ENCODE results near the gene FXYD5. TPM values are rescaled to one million over a fixed set of nuclear protein-coding genes. Genes with fewer than 3 reads are reported as not detected.

FXYD5 gene
- total and polyA plus RNA-seq, 9 of the 15 experiments (the other 6 are each of a cell fraction or from before 2014, with no cell fraction given), result 104 to 537 (median 174) TPM

DNA sequence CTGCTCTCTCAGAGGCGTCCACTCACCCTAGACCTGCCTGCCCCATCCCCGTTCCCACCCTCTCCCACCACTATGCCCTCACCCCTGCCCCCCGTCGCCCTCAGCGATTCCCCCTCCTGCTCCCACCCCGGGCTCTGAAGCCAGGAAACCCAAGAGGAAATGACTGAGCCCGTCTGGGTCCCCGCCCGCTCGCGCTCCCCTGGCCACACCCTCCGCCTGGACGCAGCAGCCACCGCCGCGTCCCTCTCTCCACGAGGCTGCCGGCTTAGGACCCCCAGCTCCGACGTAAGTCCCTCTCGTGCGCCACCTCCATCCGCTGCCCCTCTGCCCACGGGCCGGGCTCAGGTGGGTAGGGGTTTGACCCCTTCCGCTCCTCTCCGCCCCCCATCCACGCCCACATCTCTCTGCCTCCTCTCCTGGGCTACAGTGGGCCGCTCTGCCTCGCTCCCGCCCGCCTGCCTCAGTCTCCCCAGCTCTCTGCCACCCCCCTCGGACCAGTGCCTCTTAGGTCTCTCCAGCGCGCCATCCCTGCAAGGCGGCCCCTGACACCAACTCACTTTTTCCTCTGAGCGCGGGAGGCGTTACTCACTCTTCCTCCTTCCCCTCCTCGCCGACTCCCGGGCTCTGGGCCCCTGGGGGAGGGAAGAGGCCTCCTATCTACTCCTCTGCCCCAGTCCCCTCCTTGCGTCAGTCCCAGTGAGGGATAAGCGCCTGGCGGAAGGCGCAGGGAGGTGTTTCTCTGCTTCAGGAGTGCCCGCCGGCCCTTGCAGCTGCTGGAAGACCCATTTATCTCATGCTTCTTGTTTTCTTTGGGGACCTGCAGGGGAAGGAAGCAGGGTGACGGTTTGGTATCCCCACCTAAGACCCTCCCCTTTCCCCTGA is at the start of gene FXYD5 (continued):
- TF ChIP-seq MTA2 (IDR thresholded peaks at IDR 0.05; ENCODE audit: low read depth) (no peak), BRD9 (IDR thresholded peaks at IDR 0.05; ENCODE audit: low read depth, partially characterized antibody) (peak; percentile 67), HNRNPK (IDR thresholded peaks at IDR 0.05; ENCODE audit: low read depth, low read length, poor library complexity, severe bottlenecking) (no peak), PTTG1 (tag; IDR thresholded peaks at IDR 0.05; ENCODE audit: low read depth) (no peak), NFRKB (IDR thresholded peaks at IDR 0.05; ENCODE audit: low read depth) (peak; percentile 74; the same call in 1 of the 2 replicates), RB1 (IDR thresholded peaks at IDR 0.05; ENCODE audit: low read depth) (peak; percentile 40; the same call in 1 of the 2 replicates), MYC (IDR thresholded peaks at IDR 0.05; ENCODE audit: low read depth, low read length) (peak; percentile 83), MYC (CRISPR knock-in tag; IDR thresholded peaks at IDR 0.05; ENCODE audit: borderline replicate concordance, low read depth) (peak; percentile 92; the same call in 1 of the 2 replicates), SREBF2 (CRISPR knock-in tag; IDR thresholded peaks at IDR 0.05) (no peak)
- TF ChIP-seq, protein P1, sequence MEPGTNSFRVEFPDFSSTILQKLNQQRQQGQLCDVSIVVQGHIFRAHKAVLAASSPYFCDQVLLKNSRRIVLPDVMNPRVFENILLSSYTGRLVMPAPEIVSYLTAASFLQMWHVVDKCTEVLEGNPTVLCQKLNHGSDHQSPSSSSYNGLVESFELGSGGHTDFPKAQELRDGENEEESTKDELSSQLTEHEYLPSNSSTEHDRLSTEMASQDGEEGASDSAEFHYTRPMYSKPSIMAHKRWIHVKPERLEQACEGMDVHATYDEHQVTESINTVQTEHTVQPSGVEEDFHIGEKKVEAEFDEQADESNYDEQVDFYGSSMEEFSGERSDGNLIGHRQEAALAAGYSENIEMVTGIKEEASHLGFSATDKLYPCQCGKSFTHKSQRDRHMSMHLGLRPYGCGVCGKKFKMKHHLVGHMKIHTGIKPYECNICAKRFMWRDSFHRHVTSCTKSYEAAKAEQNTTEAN (CRISPR knock-in tag; IDR thresholded peaks at IDR 0.05), result 0 out of 2 replicates have a peak, but pooled peaks have one; percentile 50
- TF ChIP-seq, protein P2, sequence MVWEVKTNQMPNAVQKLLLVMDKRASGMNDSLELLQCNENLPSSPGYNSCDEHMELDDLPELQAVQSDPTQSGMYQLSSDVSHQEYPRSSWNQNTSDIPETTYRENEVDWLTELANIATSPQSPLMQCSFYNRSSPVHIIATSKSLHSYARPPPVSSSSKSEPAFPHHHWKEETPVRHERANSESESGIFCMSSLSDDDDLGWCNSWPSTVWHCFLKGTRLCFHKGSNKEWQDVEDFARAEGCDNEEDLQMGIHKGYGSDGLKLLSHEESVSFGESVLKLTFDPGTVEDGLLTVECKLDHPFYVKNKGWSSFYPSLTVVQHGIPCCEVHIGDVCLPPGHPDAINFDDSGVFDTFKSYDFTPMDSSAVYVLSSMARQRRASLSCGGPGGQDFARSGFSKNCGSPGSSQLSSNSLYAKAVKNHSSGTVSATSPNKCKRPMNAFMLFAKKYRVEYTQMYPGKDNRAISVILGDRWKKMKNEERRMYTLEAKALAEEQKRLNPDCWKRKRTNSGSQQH (CRISPR knock-in tag; IDR thresholded peaks at IDR 0.05), result 0 out of 2 replicates have a peak, but pooled peaks have one; percentile 8
- TF ChIP-seq, protein P3, sequence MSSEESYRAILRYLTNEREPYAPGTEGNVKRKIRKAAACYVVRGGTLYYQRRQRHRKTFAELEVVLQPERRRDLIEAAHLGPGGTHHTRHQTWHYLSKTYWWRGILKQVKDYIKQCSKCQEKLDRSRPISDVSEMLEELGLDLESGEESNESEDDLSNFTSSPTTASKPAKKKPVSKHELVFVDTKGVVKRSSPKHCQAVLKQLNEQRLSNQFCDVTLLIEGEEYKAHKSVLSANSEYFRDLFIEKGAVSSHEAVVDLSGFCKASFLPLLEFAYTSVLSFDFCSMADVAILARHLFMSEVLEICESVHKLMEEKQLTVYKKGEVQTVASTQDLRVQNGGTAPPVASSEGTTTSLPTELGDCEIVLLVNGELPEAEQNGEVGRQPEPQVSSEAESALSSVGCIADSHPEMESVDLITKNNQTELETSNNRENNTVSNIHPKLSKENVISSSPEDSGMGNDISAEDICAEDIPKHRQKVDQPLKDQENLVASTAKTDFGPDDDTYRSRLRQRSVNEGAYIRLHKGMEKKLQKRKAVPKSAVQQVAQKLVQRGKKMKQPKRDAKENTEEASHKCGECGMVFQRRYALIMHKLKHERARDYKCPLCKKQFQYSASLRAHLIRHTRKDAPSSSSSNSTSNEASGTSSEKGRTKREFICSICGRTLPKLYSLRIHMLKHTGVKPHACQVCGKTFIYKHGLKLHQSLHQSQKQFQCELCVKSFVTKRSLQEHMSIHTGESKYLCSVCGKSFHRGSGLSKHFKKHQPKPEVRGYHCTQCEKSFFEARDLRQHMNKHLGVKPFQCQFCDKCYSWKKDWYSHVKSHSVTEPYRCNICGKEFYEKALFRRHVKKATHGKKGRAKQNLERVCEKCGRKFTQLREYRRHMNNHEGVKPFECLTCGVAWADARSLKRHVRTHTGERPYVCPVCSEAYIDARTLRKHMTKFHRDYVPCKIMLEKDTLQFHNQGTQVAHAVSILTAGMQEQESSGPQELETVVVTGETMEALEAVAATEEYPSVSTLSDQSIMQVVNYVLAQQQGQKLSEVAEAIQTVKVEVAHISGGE (CRISPR knock-in tag; IDR thresholded peaks at IDR 0.05), result 0 out of 6 replicates have a peak, but pooled peaks of 1 of the 3 experiments have one; percentile 44
- TF ChIP-seq, protein P4, sequence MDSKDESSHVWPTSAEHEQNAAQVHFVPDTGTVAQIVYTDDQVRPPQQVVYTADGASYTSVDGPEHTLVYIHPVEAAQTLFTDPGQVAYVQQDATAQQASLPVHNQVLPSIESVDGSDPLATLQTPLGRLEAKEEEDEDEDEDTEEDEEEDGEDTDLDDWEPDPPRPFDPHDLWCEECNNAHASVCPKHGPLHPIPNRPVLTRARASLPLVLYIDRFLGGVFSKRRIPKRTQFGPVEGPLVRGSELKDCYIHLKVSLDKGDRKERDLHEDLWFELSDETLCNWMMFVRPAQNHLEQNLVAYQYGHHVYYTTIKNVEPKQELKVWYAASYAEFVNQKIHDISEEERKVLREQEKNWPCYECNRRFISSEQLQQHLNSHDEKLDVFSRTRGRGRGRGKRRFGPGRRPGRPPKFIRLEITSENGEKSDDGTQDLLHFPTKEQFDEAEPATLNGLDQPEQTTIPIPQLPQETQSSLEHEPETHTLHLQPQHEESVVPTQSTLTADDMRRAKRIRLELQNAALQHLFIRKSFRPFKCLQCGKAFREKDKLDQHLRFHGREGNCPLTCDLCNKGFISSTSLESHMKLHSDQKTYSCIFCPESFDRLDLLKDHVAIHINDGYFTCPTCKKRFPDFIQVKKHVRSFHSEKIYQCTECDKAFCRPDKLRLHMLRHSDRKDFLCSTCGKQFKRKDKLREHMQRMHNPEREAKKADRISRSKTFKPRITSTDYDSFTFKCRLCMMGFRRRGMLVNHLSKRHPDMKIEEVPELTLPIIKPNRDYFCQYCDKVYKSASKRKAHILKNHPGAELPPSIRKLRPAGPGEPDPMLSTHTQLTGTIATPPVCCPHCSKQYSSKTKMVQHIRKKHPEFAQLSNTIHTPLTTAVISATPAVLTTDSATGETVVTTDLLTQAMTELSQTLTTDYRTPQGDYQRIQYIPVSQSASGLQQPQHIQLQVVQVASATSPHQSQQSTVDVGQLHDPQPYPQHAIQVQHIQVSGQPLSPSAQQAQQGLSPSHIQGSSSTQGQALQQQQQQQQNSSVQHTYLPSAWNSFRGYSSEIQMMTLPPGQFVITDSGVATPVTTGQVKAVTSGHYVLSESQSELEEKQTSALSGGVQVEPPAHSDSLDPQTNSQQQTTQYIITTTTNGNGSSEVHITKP (IDR thresholded peaks at IDR 0.05; ENCODE audit: partially characterized antibody), result peak; percentile 39
